ENCODE measurements around the gene RNF223.

RNF223 gene

DNA sequence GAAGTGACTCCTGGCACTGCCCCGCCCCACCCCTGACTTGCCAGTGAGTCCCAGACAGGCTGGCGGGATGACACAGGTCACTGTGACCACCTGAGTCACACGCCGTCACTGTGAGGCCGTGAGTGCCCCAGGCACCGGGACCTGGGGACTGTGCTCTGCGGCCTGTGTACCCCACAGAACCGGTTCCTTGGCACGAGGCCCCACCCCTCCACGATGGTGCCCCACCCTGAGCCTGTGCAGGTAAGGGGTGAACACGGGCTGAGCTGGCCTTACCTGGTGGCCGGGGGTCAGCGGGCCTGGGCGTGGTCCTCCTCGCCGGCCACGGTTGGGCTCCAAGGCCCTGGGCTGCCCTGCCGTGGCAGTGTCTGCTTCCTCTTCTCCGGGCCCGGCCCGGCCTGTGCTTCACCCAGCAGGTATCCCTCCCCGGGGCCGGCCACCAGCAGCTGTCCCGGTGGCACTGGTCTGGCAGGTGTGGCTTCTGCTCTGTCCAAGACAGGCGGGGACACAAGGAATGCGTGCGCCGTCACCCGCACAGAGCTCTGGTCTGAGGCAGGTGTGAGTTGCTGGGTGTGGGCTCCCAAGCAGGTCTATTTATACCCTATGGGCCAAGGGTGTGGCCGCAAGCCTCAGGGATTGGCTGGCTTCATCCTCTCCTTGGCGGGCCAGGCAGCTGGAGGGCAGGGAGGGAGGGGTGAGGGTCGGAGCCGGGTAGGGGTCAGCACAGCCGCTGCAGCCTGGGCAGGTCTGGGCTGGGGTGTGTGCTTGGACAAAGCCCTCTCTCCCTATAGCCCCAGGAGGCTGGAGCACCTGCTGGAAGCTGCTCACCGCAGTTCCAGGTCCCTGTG, at the start of gene RNF223:
Gene RNF223 (minus strand): TSS at position 564 of the 845 bp plus-strand sequence. CDS start 1,740 bp downstream, outside the sequence.
- peak; percentile 81 for DNase-seq

GRCh38 chr1:1122981-1123480, 48.9 kb upstream of the RNF223 start:
- no peak for DNase-seq

DNA sequence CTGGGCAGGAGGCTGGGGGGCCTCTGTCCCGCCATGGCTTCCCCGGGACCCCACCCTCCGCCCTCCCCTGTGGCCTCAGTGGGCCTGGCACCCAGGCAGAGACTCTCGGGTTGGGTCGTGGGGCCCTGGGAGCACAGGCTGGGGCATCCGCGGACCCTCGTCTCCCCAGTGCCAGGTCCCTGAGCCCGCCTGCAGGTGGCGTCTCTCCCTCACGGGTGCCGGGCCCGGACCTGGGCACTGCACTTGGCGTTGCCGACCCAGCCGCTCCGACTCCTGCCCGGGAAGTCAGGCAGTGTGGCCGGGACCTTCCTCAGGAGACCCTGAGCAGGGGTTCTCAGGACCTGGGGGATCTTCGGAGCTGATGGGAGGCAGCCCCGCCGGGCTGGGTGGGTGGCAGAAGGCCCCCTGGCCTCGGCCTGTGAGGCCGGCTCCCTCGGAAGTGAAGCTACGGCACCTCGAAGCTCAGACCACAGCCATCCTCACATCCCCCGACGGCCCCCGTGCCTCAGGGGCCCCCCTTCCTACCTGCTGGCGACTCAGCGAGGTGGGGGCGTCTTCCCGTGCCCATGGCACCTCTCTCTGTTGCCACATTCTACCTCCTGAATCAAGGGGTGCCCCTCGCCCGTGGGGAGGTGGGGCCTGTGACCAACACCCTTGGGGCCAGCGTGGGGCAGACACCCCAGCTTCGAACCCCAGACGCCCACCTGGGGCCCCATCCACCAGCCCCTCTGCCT, 48.1 kb upstream of the RNF223 start:
- peak; percentile 72 for DNase-seq

GRCh38 chr1:1121611-1122077, 47.5 kb upstream of the RNF223 start:
- DNase-seq: peak; percentile 43

DNA sequence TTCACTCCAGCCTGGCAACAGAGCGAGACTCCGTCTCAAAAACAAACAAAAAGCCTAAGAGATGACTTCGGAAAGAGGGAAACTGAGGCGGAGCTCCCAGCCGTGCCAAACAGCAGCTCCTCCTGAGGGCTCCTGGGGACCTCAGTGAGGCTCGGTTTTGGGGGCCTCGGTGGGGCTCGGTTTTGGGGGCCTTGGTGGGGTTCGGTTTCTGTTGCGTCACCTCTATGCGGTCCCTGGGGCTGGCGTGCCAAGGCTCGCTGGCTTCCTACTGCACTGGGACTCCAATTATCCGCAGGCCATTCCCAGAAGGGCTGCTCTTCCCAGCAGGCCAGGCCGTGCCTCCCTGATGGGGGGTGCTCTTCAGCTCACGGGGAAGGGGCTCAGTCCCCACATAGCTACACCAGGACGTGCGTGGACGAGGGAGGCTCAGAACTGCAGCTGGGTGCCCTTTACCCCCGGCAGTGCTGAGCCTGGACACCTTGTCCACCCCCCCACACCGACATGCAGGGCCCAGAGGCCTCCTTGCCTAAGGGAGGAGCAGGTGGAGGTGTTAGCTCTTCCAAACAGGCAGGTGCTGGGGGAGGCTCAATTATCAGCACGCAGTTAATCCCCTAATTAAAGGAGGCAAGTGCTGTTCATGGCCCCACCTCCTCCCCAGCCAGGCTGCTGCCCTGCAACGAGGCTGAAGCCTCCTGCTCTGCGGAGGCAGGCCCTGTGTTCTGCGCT, 46.9 kb upstream of the RNF223 start:
- peak; percentile 94 for DNase-seq

GRCh38 chr1:1120096-1120495, 46.0 kb upstream of the RNF223 start:
- DNase-seq: no peak

GRCh38 chr1:1119272-1119890, 45.3 kb upstream of the RNF223 start:
- no peak for DNase-seq

DNA sequence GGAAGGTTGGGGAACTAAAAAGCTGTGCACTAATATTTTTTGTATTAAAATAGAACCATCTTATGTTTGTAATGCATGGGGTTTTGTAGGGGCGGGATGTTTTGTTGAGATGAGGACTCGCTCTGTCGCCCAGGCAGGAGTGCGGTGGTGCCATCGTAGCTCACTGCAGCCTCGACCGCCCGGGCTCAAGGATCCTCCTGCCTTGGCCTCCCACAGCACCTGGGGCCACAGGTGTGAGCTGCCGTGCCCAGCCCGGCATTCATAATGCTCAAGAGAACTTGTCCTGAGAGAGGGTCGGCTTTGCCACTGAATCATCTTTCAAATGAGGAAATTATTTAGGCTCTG, 44.7 kb upstream of the RNF223 start:
- DNase-seq: no peak

DNA sequence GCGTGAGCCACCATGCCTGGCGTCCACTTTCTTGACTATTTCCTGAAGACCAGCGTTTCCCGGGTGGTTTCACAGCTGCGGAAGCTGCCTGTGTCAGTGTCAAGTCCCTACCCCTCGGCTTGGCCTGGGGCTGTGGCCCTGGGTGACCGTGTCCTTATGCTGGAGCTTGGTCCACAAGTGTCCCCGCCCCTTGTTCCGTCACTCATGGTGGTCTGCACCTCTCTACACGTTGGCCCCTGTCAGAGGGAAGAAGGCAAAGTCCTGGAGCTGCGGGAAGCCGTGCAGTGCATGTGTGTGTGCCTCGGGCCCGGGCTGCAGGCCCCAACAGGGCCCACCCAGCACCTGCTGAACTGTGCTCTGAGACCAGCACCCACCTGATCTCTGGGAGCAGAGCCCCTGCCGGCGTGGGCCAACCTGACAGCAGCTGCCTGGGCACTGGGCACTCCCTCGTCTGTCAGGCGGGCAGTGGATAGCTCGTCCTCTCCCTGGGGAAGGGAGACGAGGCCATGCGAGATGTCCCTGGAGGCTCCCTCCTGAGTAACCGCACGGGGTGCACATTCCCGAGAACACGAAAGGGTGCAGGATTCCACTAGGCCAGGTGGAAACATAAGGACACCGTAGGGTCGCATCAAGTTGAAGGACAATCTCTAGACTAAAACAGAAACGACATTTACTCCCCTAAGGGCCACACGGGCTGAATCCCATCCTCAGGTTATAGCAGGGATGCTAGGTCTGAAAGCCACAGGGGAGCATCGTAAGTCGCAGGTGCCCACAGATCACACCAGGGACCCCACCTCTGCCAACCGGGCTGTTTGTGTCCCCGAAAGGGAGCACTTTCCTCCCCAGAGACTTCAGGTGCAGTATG, 44.1 kb upstream of the RNF223 start:
- DNase-seq: no peak

DNA sequence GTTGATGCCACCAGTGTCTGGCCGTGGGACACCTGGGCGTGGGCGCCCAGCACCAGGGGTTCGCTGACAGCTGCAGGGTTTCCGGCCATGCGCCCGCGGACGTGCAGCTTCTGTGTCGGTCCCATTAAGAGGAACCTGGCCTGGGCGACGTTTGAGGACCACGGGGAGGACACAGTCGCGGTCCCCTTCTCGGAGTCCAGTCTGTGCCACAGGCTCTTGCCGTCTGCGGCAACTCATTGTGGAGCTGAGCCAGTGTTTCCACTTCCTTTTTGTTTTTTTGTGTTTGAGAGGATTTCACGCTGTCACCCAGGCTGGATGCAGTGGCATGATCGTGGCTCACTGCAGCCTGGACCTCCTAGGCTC, 43.3 kb upstream of the RNF223 start:
- DNase-seq: no peak

- no peak for DNase-seq
Observed at GRCh38 chr1:1116701-1117468, 42.8 kb upstream of the RNF223 start.

DNA sequence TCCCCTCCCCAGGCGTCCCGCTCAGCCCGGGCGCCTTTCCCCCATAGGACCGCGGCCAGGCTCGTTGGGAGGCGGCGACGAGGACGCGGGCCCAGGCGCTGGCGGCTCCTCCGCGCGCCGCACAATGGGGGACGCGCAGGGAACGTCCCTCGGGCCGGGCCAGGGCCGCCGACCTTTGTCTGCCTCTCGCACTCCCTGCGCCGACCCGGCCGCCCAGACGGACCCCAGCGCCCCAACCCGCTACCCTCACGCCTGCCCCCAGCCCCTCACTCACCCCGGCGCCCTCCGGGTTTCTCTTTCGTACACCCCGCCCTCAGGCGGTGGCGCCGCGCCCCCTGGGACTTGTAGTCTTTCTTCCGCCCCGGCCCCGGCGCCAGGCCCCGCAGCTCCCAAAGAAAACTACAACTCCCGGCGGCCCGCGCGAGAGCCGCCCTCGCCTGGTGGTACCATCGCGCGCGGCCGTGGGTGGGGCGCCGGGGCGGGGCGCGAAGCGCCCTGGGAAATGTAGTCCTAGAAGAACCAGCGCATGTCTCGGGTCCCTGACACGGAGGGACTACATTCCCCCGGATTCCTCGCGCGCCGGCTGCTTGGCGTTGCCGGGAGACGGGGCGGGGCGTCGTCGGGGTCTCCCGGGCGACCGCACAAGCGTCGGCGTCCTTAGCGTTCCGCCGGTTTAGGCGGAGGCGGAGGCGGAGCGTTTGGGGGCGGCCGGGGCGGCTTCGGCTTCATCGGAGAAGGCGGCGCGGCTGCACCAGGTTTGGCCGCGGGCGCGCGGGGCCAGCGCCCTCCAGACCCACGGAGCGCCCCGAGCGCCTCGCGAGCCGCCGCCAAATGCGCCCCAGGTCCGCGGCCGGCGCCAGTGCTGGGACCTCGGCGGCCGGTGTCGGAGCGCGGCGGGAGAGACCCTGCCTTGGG, 41.9 kb upstream of the RNF223 start, which contains the start of gene C1orf159:
Gene C1orf159 (minus strand): TSS at position 304 of the 915 bp plus-strand sequence. CDS start 24,546 bp downstream, outside the sequence.
- DNase-seq: peak; percentile 96

- DNase-seq: no peak
Observed at GRCh38 chr1:1115136-1115785, 41.2 kb upstream of the RNF223 start.

DNA sequence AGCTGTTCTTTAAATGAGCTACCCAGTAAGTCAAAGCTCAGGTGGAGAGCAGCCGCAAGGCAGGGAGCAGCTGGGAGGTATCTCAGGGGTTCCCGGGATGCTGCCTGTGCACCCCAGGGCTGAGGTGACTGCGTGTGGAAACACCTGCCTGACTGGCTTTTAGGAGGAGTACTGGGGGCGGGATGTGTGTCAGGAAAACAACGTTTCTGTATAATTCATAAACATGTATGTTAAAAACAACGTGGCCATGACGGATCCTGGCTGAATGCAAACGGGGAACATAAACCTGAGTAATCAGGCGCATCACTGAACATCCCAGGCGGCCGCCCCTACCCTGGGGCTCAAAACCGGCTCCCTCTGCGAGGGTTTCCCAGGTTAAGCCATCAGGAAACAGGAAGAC, 40.3 kb upstream of the RNF223 start:
- no peak for DNase-seq

GRCh38 chr1:1112237-1112985, 38.3 kb upstream of the RNF223 start:
- no peak for DNase-seq

GRCh38 chr1:1111516-1112236, 37.6 kb upstream of the RNF223 start:
- no peak for DNase-seq

DNA sequence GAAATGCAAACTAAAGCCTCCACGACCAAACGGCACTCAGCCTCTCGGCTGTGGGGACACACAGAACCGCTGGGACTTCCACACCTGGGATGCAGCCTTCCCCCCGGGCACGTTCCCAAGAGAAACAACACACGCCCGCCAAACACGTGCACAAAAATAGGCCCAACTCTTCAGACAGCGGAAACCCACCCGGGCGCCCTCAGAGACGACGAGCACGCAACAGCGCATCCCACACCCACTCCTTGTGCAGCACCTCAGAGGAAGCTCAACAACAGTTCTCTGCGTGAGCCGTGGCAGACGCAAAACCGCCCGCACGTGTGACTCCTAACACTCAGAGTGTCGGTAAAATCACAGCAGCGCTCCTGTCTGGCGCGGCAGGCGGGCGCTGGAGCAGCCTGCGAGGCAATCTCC, 36.5 kb upstream of the RNF223 start:
- DNase-seq: no peak

GRCh38 chr1:1109743-1110142, 35.6 kb upstream of the RNF223 start:
- DNase-seq: no peak
